ES-I3 (cell line): ENCODE measurements around the gene RHOT1.
"Not testable (repeated sequence)": the region's sequence is repeated elsewhere in the genome, so short reads cannot be mapped to it uniquely, and the experiment has no call there.

ENCODE experiments used
- H3K36me3 ChIP-seq: 2 replicates; pipeline ENCODE4 v1.6.1; 2013; ENCODE audit warnings: mild to moderate bottlenecking, low read length, control low read depth, moderate library complexity; ENCODE audit not compliant: insufficient read depth
- H3K4me1 ChIP-seq: 2 replicates; pipeline ENCODE4 v1.6.1; 2013; ENCODE audit warnings: mild to moderate bottlenecking, control low read depth, low read length; ENCODE audit not compliant: insufficient read depth
- H3K9ac ChIP-seq: 2 replicates; pipeline ENCODE4 v1.6.1; 2013; ENCODE audit warnings: low read depth, mild to moderate bottlenecking, low read length, moderate library complexity
- H3K9me3 ChIP-seq: 2 replicates; pipeline ENCODE4 v1.6.1; 2013; ENCODE audit warnings: mild to moderate bottlenecking, low read length, moderate library complexity; ENCODE audit not compliant: control insufficient read depth, insufficient read depth

Gene RHOT1

DNA sequence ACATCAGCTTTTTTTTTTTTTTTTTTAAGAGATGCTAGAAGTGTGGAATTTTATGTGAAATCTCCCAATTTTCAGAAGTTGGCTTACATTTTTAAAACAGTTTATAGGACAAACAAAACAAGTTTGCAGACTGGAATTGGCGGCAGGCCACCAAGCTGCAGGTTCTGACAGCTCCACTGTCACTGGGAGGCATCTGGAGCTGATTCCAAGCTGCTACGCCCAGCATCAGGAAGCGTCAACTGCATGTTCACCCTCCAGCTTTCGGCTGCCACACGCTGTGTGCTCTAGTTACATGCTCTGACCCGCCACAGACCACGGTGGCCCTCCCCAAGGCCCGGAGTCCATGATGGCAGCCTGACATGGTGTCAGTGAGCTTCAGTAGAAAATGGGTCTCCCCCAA is 26.8 kb upstream of the RHOT1 start:
- H3K9ac ChIP-seq, H3K4me1 ChIP-seq, H3K9me3 ChIP-seq, H3K36me3 ChIP-seq: not testable (repeated sequence)

DNA sequence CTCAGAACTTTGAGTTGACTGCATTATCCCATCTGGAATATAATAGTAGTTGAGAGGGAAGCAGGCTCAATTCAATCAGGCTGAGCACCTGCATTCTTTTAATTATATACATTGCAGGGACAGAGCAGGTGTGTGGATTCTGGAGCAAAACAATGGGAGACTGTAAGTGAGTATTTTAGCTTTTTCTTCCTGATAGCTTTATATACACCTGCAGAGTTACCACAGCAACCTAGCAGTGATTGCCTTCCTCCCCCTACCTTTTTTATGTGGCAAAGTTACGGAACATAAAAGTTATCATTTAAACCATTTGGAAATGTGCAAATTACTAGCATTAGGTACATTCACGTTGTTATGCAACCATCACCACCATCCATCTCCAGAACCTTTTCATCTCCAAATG is 25.4 kb upstream of the RHOT1 start:
- Histone ChIP-seq H3K9ac (no peak overlapping the region), H3K9me3 (no peaks in the 10 kb centered on the region), H3K36me3 (no peaks in the 10 kb centered on the region), H3K4me1 (peaks cover 4% of the 10 kb centered on the region)

DNA sequence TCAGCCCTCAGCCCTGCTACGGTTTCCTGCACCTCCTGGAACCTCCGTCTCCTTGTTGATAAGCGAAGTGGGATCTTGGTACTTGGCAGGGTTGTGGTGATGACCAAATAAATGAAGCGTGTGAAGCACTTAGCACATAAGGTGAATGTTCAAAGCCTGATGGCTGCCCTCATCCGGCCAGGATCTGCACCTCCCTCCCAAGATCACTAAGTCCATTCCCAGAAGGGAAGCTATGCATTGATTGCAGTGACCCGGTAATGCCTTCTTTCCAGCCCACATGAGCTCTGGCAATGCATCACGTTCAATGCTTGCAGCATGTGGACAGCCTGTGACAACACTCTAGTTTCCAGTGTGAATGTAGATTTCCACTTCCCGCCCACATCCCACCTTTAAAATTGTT is 24.9 kb upstream of the RHOT1 start:
- peaks cover 4% of the 10 kb centered on the region for H3K4me1 ChIP-seq
- H3K9ac ChIP-seq, result no peak overlapping the region
- H3K36me3 ChIP-seq, result no peaks in the 10 kb centered on the region
- no peaks in the 10 kb centered on the region for H3K9me3 ChIP-seq

DNA sequence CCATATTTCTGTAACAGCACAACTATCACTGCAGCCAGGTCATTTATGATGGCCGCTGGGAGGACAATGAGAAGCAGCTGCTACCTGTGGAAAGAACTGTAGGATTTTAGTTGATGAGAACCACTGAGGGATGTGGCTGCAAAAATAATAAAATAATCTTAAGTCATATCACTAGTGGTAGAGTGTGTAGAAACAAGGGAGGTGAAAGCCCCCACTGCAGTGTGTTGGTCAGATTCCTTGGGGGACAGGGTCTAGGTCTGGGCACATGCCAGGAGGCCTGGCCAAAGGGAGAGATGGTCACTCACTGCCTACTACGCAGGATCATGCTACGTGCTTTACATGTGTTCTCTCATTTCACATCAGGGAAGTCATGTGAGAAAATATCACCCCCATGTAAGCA is 24.2 kb upstream of the RHOT1 start:
- not testable (repeated sequence) for H3K4me1 ChIP-seq, H3K36me3 ChIP-seq, H3K9me3 ChIP-seq, H3K9ac ChIP-seq

DNA sequence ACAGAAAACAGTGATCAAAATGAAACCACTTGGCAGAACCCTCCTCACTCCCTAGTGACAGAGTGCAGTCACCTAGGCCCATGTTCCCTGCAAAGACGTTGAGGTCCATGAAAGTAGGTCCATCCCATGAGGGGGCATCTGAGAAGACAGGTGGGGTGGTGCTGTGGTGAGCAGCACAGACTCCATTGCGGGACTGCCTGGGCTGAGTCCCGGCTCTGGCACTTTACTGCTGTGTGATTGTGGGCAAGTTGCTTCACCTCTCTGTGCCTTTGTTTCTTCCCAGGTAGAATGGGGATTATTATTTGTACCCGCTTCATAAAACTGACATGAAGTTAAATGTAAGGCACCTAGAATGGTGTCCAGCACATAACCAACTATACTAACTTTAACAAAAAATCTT is 23.5 kb upstream of the RHOT1 start:
- Histone ChIP-seq H3K9ac (no peak overlapping the region), H3K36me3 (no peaks in the 10 kb centered on the region), H3K4me1 (peaks cover 7% of the 10 kb centered on the region), H3K9me3 (no peaks in the 10 kb centered on the region)

DNA sequence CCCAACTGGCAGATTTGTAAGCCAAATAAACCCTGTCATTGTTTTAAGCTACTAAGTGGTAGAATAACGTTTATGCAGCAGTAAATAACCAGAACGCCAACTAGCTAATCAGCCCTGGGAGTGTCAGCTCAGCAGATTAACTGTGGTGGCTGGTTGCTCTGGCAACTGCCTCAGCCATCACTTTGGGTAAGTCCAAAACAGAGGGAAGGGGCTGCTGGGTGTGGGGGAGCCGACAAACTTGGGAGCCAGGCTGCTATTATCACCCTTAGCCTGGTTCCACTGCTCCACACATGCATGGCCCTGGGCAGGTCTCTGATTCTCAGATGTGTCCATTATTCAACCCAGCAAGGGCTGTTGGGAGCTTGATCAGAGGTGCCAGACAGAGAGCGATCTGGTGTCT is 22.2 kb upstream of the RHOT1 start:
- Histone ChIP-seq H3K9ac (no peak overlapping the region), H3K9me3 (no peaks in the 10 kb centered on the region), H3K4me1 (peaks cover 7% of the 10 kb centered on the region; the same call in 1 of the 2 replicates), H3K36me3 (no peaks in the 10 kb centered on the region)

DNA sequence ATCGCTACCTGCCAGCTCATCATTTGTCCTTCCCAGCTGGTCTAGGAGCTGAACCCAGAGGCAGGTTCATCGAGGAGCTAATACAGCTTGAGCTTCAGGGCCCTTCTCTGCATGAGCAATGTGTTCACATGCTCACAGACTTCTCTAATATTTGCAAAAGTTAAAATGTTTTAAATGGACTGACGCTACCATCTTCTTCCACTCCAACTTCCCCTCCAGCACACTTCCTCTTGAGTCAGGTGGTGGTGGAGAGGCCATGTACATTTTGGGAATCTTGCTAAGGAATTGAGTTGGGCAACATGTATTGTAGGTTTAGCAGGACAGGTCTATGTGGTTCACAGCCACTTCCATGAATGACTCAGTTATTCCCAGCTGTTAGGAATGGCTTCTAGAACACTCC is 21.6 kb upstream of the RHOT1 start:
- Histone ChIP-seq H3K9me3 (no peaks in the 10 kb centered on the region), H3K9ac (no peak overlapping the region), H3K4me1 (peaks cover 7% of the 10 kb centered on the region; the same call in 1 of the 2 replicates), H3K36me3 (no peaks in the 10 kb centered on the region)

DNA sequence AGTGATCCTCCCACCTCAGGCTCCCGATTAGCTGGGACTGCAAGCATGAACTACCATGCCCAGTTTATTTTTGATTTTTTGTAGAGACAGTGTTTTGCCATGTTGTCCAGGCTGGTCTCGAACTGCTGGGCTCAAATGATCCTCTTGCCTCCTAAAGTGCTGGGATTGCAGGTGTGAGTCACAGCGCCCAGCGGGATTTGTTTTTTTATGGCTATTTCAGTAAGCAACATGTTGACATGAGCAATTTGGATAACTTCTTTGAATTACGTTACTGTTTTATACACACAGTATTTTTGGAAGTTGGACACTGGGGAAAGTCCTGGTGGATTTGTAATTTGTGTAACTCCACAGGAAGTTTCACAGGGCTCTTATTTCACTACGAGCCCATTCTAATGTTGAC is 18.5 kb upstream of the RHOT1 start:
- Histone ChIP-seq H3K9me3 (no peaks in the 10 kb centered on the region), H3K9ac (no peak overlapping the region), H3K4me1 (peaks cover 9% of the 10 kb centered on the region; the same call in 1 of the 2 replicates), H3K36me3 (no peaks in the 10 kb centered on the region)

DNA sequence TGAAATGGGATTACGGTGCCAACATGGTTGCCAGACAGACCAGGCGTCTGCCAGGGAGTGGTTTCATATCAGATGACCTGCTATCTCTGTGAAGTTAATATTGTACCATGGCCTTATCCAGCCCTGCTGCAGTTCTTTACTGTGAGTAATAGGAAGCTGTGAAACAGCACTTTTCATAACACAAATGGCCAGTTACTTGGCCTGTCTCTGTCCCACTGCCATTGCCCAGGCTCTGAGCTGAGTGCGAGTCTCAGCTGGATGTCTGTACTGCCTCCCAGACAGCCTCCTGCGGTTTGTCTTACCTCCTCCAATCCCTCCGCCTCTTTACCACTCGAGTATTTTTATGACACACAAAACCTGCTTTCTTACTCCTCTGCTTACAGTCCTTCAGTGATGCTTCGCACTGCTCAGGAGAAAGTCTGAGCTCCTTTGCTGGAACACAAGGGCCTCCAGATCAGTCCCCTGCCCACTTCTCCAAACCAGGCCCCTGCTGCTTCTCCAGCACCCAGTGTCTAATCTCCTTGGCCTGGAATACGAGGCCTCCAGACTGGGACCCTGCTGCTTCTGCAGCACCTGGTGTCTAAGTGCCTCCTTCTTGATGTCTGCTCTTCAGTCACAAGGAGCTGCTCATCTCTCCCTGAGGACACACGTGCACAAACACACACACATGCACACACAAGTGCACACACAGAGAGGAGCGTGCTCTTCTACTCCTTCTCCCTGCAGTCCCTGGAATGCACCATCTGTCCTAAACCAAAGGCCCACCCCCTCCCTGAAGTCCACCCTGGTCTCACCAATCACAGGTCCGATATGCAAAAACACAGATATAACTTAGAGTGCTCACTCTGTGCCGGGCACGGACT is 17.1 kb upstream of the RHOT1 start:
- Histone ChIP-seq H3K9ac (no peak overlapping the region), H3K36me3 (no peaks in the 10 kb centered on the region), H3K9me3 (no peaks in the 10 kb centered on the region), H3K4me1 (peaks cover 14% of the 10 kb centered on the region)

DNA sequence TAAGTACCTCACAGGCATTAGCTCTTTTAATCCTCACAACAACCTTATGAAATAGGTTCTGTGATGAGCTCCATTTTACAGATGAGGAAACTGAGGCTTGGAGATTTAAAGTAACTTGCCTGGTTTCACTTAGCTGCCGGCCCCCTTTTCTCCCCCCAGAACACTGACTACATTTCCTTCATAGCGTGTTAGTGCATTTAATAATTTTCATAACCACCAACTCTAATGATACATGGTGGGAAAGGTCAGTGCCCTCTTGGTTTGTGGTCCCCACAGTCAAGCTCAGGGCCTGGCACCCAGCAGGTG is 16.5 kb upstream of the RHOT1 start:
- no peaks in the 10 kb centered on the region for H3K36me3 ChIP-seq
- no peaks in the 10 kb centered on the region for H3K9me3 ChIP-seq
- no peak overlapping the region for H3K9ac ChIP-seq
- peaks cover 14% of the 10 kb centered on the region for H3K4me1 ChIP-seq

DNA sequence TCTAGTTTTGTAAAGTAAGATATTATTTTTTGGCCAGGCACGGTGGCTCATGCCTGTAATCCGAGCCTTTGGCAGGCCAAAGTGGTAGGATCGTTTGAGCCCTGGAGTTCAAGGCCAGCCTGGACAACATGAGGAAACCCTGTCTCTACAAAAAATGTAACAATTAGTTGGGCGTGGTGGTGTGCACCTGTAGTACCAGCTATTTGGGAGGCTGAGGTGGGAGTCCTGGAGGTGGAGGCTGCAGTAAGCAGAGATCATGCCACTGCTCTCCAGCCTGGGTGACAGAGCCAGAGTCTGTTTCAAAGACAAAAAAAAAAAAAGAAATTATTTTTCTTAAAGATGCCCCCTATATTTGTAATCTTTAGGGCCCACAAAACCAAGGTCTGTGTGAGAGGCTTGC is 16.0 kb upstream of the RHOT1 start:
- no peaks in the 10 kb centered on the region for H3K36me3 ChIP-seq
- no peaks in the 10 kb centered on the region for H3K9me3 ChIP-seq
- peaks cover 14% of the 10 kb centered on the region for H3K4me1 ChIP-seq
- no peak overlapping the region for H3K9ac ChIP-seq

DNA sequence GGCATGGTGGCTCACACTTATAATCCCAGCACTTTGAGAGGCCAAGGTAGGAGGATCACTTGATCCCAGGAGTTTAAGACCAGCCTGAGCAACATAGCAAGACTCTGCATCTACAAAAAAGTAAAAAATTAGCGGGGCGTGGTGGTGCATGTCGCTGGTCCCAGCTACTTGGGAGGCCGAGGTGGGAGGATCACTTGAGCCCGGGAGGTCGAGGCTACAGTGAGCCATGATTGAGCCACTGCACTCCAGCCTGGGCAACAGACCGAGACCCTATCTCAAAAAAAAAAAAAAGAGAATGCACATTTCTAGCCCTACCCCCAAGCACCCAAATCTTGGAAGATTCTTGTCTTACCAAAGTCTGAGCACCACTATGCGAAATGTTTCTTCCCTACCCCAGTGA is 15.6 kb upstream of the RHOT1 start:
- Histone ChIP-seq H3K36me3 (no peaks in the 10 kb centered on the region), H3K9ac (peak overlapping the region; percentile 69; the same call in 1 of the 2 replicates), H3K4me1 (peaks cover 14% of the 10 kb centered on the region), H3K9me3 (no peaks in the 10 kb centered on the region)

DNA sequence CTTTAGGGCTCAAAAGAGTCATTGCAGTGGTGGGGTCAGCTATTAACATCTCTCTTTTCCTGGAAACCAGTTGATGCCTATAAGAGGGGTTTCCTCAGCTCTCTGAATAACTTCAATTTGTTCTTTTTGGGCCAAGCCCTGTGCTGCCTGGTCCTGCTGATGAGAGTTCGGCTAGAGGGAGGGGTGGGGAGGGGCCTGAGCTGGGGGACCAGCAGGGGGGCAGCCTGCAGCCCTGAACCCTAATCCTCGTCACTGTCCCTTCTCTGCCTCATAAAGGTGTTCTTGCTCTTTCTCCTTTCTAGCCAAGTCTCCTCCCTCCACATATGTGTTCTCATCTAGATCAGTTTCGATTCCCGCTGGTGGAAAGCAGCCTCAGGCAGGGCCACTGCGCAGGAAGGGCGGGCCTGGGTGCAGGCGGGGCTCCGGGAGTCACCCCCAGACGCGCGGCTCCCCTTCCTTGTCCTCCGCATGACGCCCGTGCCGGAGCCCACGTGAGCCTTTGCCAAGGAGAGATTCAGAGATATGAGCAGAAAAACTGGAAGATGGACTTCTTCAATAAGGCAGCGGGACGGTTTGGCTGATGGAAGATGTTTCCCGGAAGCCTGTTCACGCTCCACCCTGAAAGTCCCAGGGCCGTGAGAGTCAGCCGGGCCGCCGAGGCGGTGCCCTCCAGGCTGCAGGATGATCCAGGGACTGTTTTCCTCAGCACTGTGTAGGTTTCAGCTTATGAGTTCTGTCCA is 15.0 kb upstream of the RHOT1 start:
- Histone ChIP-seq H3K9me3 (no peaks in the 10 kb centered on the region), H3K36me3 (no peaks in the 10 kb centered on the region), H3K4me1 (peaks cover 14% of the 10 kb centered on the region)

DNA sequence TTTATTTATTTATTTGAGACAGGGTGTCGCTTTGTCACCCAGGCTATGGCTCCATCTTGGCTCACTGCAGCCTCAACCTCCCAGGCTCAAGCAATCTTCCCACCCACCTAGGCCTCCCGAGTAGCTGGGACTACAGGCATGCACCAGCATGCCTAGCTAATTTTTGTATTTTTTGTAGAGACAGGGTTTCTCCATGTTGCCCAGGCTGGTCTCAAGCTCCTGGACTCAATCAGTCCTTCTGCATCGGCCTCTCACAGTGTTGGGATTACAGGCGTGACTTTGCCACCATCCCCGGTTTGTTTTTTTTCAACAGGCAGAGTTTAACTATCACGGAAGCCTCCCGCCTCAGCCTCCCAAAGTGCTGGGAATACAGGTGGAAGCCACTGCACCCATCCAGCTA is 13.8 kb upstream of the RHOT1 start:
- H3K9me3 ChIP-seq, H3K36me3 ChIP-seq: not testable (repeated sequence)
- Histone ChIP-seq H3K4me1 (peaks cover 14% of the 10 kb centered on the region), H3K9ac (peak overlapping the region; percentile 2; the same call in 1 of the 2 replicates)

More for the DNA sequence above, 15.0 kb upstream of the RHOT1 start:
- H3K9ac ChIP-seq, result peak overlapping the region; percentile 69

DNA sequence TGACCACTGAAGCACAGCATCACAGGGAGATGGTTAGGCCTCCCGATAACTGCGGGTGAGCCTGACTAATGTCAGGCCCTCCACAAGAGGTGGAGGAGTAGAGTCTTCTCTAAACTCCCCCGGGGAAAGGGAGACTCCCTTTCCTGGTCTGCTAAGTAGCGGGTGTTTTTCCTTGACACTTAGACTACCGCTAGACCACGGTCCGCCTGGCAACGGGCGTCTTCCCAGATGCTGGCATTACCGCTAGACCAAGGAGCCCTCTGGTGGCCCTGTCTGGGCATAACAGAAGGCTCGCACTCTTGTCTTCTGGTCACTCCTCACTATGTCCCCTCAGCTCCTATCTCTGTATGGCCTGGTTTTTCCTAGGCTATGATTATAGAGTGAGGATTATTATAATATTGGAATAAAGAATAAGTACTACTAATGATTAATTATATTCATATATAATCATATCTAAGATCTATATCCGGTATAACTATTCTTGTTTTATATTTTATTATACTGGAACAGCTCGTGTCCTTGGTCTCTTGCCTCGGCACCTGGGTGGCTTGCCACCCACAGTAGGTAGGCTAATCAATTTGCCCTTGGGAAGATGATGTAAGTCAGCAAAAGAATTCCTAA is 6.7 kb upstream of the RHOT1 start:
- not testable (repeated sequence) for H3K4me1 ChIP-seq, H3K9me3 ChIP-seq, H3K36me3 ChIP-seq, H3K9ac ChIP-seq
